ENCODE data around the gene BRD3.

GRCh38 chr9:134061019-134061687 is 6.7 kb downstream of the BRD3 start:
- TF ChIP-seq POLR2A (IDR thresholded peaks at IDR 0.05) (no peak), CTCF (IDR thresholded peaks at IDR 0.05 in 4 of 5, conservative IDR thresholded peaks at IDR 0.05 in 1 of 5) (no peak)
